HG02588 (cell line): ENCODE measurements around the gene COA7.

Source experiments
- ATAC-seq: cut with Tn5 transposase; IDR thresholded peaks from one replicate; pipeline ENCODE4 v1.9.1; 2021; ENCODE audit warnings: mild to moderate bottlenecking, moderate library complexity; ENCODE audit not compliant: unreplicated experiment

The COA7 gene

GRCh38 chr1:52673513-52673912 lies 24.6 kb downstream of the COA7 start:
- no peak for ATAC-seq

- no peak for ATAC-seq
These were observed 25.2 kb downstream of the COA7 start for GRCh38 chr1:52672946-52673345.

- ATAC-seq, result no peak
These were observed 27.5 kb downstream of the COA7 start for GRCh38 chr1:52670604-52671003.

- no peak for ATAC-seq
These were observed 28.5 kb downstream of the COA7 start for GRCh38 chr1:52669696-52670095.

- ATAC-seq, result no peak
These were observed 29.4 kb downstream of the COA7 start for GRCh38 chr1:52668711-52669110.

GRCh38 chr1:52667984-52668383 lies 30.2 kb downstream of the COA7 start:
- no peak for ATAC-seq

- no peak for ATAC-seq
These were observed 30.9 kb downstream of the COA7 start for GRCh38 chr1:52667290-52667689.

GRCh38 chr1:52665006-52665941 lies 32.9 kb downstream of the COA7 start:
- ATAC-seq, result no peak

GRCh38 chr1:52663716-52664115 lies 34.4 kb downstream of the COA7 start:
- no peak for ATAC-seq

- no peak for ATAC-seq
These were observed 35.4 kb downstream of the COA7 start for GRCh38 chr1:52662645-52663313.

- ATAC-seq, result no peak
These were observed 37.3 kb downstream of the COA7 start for GRCh38 chr1:52660807-52661206.

- no peak for ATAC-seq
These were observed 38.1 kb downstream of the COA7 start for GRCh38 chr1:52659851-52660596.

GRCh38 chr1:52659356-52659755 lies 38.8 kb downstream of the COA7 start:
- peak; percentile 59 for ATAC-seq

- no peak for ATAC-seq
These were observed 39.4 kb downstream of the COA7 start for GRCh38 chr1:52658795-52659194.

- no peak for ATAC-seq
These were observed 40.4 kb downstream of the COA7 start for GRCh38 chr1:52657702-52658101.

GRCh38 chr1:52654063-52654462 lies 44.1 kb downstream of the COA7 start:
- ATAC-seq, result no peak

- ATAC-seq, result no peak
These were observed 44.8 kb downstream of the COA7 start for GRCh38 chr1:52653207-52653849.

GRCh38 chr1:52651904-52652303 lies 46.2 kb downstream of the COA7 start:
- ATAC-seq, result no peak

- no peak for ATAC-seq
These were observed 52.9 kb downstream of the COA7 start for GRCh38 chr1:52645261-52645660.

- no peak for ATAC-seq
These were observed 56.8 kb downstream of the COA7 start for GRCh38 chr1:52641307-52641706.

- no peak for ATAC-seq
These were observed 57.5 kb downstream of the COA7 start for GRCh38 chr1:52640697-52641096.
